ENCODE data around the gene CPLX4.

GRCh38 chr18:59246796-59247195, 71.7 kb downstream of the CPLX4 start:
- TF ChIP-seq CTCF (IDR thresholded peaks at IDR 0.05) (no peak), EZH2 (IDR thresholded peaks at IDR 0.05; ENCODE audit: borderline replicate concordance, insufficient read depth, low read depth, low read length, poor library complexity, severe bottlenecking) (no peak)

Data from B cell (primary cell).